PC-9 (cell line): ENCODE results near the gene ACVR2B. TPM values are rescaled to one million over a fixed set of nuclear protein-coding genes. Genes with fewer than 3 reads are reported as not detected.

Source experiments
- BruUV-seq: library from RNA; stranded (reverse); fragments of 400-500 nt; replicated peaks from 2 replicates; lab custom pipeline; 2021; lab: Mats Ljungman, UMichigan
- CTCF ChIA-PET: fragments of 300-600 bp; sonication (Branson Sonifier 250); formaldehyde crosslinking; loops from one replicate; lab custom pipeline; 2022; ENCODE audit warnings: antibody characterized with exemption; lab: Charles Lee
- POLR2A ChIA-PET: fragments of 300-600 bp; sonication (Branson Sonifier 250); formaldehyde crosslinking; loops from one replicate; lab custom pipeline; 2022; ENCODE audit warnings: antibody characterized with exemption; ENCODE audit not compliant: unreplicated experiment; lab: Charles Lee
- DNase-seq, 2 experiments: peaks; one replicate each; pipeline versions ENCODE4 v3.0.0 to v3.0.0-alpha.2; 2015 to 2022; ENCODE audit warnings: mixed read lengths in 1 of 2
- H2AFZ ChIP-seq: fragments of 200-600 bp; sonication (generic); 2 replicates; pipeline ENCODE4 v1.8.1; 2017; ENCODE audit warnings: antibody characterized with exemption
- H3F3A ChIP-seq: fragments of 200-600 bp; sonication (generic); 2 replicates; pipeline ENCODE4 v1.8.1; 2017; ENCODE audit warnings: antibody characterized with exemption, mild to moderate bottlenecking, low read depth; ENCODE audit not compliant: insufficient read depth
- H3K27ac ChIP-seq: fragments of 200-600 bp; sonication (generic); 2 replicates; pipeline ENCODE4 v1.6.1; 2016; ENCODE audit warnings: mixed run types
- H3K27me3 ChIP-seq: fragments of 200-600 bp; sonication (generic); 2 replicates; pipeline ENCODE4 v1.6.1; 2016; ENCODE audit warnings: low read depth, mixed run types; ENCODE audit not compliant: insufficient read depth
- H3K36me3 ChIP-seq: fragments of 200-600 bp; sonication (generic); 2 replicates; pipeline ENCODE4 v1.6.1; 2016; ENCODE audit warnings: low read depth, mixed run types
- H3K4me1 ChIP-seq: fragments of 200-600 bp; sonication (generic); replicated peaks from 2 replicates; pipeline ENCODE4 v1.6.1; 2016; ENCODE audit warnings: mixed run types; ENCODE audit not compliant: insufficient read depth
- H3K4me2 ChIP-seq: fragments of 200-600 bp; sonication (generic); 2 replicates; pipeline ENCODE4 v1.6.1; 2017; ENCODE audit warnings: mixed run types
- H3K4me3 ChIP-seq: fragments of 200-600 bp; sonication (generic); 2 replicates; pipeline ENCODE4 v1.6.1; 2016; ENCODE audit warnings: mixed run types
- H3K79me2 ChIP-seq: fragments of 200-600 bp; sonication (generic); 2 replicates; pipeline ENCODE4 v1.6.1; 2017; ENCODE audit warnings: low read depth, mixed run types
- H3K9me2 ChIP-seq: fragments of 200-600 bp; sonication (generic); 2 replicates; pipeline ENCODE4 v1.8.1; 2017; ENCODE audit warnings: mild to moderate bottlenecking; ENCODE audit not compliant: insufficient read depth
- H3K9me3 ChIP-seq: fragments of 200-600 bp; sonication (generic); 2 replicates; pipeline ENCODE4 v1.8.1; 2016; ENCODE audit warnings: low read depth; ENCODE audit not compliant: insufficient read depth
- H4K20me1 ChIP-seq: fragments of 200-600 bp; sonication (generic); 2 replicates; pipeline ENCODE4 v1.8.1; 2017; ENCODE audit not compliant: insufficient read depth
- CTCF ChIP-seq: fragments of 200-600 bp; sonication (generic); conservative IDR thresholded peaks from 2 replicates; pipeline ENCODE4 v1.6.1; 2017; ENCODE audit warnings: mixed run types, antibody characterized with exemption, mild to moderate bottlenecking, moderate library complexity
- EZH2 ChIP-seq: fragments of 200-600 bp; sonication (generic); IDR thresholded peaks from 2 replicates; pipeline ENCODE4 v1.8.0; 2017; ENCODE audit warnings: antibody characterized with exemption, low read depth
- intact Hi-C: fragments of 100-400 bp; cut with micrococcal nuclease; formaldehyde crosslinking; loops from one replicate; pipeline ENCODE4 v1.10.0; 2022; ENCODE audit not compliant: unreplicated experiment
- total RNA-seq: library from RNA; stranded (reverse); gene quantifications from 2 replicates; pipeline ENCODE4 v1.2.3, GENCODE V29; 2021

ACVR2B gene
- total RNA-seq, 1 experiment from 2014 or later = 11.0 TPM

- intact Hi-C loops = no loop called here
- no TSS peak for BruUV-seq
- no peak overlapping the region for H2AFZ ChIP-seq
- no peaks in the 10 kb centered on the region for H3F3A ChIP-seq
- TF ChIP-seq CTCF = no peak
- TF ChIP-seq EZH2 = no peak
- no peaks in the 10 kb centered on the region for H3K36me3 ChIP-seq
- no peak overlapping the region for H3K27ac ChIP-seq
- no peaks in the 10 kb centered on the region for H3K9me3 ChIP-seq
- no peaks in the 10 kb centered on the region for H3K79me2 ChIP-seq
- H4K20me1 ChIP-seq = no peaks in the 10 kb centered on the region
- no peak overlapping the region for H3K4me2 ChIP-seq
- no peak overlapping the region for H3K4me3 ChIP-seq
- POLR2A ChIA-PET = no interaction called here
- CTCF ChIA-PET = no interaction called here
- no peaks in the 10 kb centered on the region for H3K9me2 ChIP-seq
- no peaks in the 10 kb centered on the region for H3K4me1 ChIP-seq
- no peak for DNase-seq
- H3K27me3 ChIP-seq = no peaks in the 10 kb centered on the region
Observed at GRCh38 chr3:38538773-38539353, 85.2 kb downstream of the ACVR2B start.

GRCh38 chr3:38541806-38542205, 88.1 kb downstream of the ACVR2B start:
- H3K27ac ChIP-seq = no peak overlapping the region
- TF ChIP-seq EZH2 (no peak), CTCF (no peak)
- DNase-seq = no peak
- BruUV-seq = no TSS peak
- H2AFZ ChIP-seq = no peak overlapping the region
- no peak overlapping the region for H3K4me3 ChIP-seq
- H3K79me2 ChIP-seq = no peaks in the 10 kb centered on the region
- intact Hi-C loops = no loop called here
- H3K27me3 ChIP-seq = peaks cover 8% of the 10 kb centered on the region; the same call in 1 of the 2 replicates
- no peaks in the 10 kb centered on the region for H3K36me3 ChIP-seq
- H4K20me1 ChIP-seq = no peaks in the 10 kb centered on the region
- no peaks in the 10 kb centered on the region for H3K9me3 ChIP-seq
- H3K4me1 ChIP-seq = no peaks in the 10 kb centered on the region
- CTCF ChIA-PET = no interaction called here
- H3K9me2 ChIP-seq = no peaks in the 10 kb centered on the region
- no peak overlapping the region for H3K4me2 ChIP-seq
- POLR2A ChIA-PET = no interaction called here
- no peaks in the 10 kb centered on the region for H3F3A ChIP-seq

Other genes starting within 250 kb of the ACVR2B start
- 0.40 and 0.44 TPM in 2 replicates for gene SLC22A13, start 188.1 kb upstream of the ACVR2B start, total RNA-seq
- not detected in 2 replicates for gene SLC22A14, start 171.6 kb upstream of the ACVR2B start, total RNA-seq
- gene XYLB, start 107.1 kb upstream of the ACVR2B start, total RNA-seq = 2.4 and 4.2 TPM in 2 replicates
- 7.5 and 9.3 TPM in 2 replicates for gene EXOG, start 42.5 kb downstream of the ACVR2B start, total RNA-seq
- gene SCN5A, start 195.8 kb downstream of the ACVR2B start, total RNA-seq = 3.0 and 4.7 TPM in 2 replicates